Aorta (tissue), 5 donors: Measurements from ENCODE around the gene TSC2. TPM values are rescaled to one million over a fixed set of nuclear protein-coding genes. Genes with fewer than 3 reads are reported as not detected.
"Not testable (repeated sequence)": the region's sequence is repeated elsewhere in the genome, so short reads cannot be mapped to it uniquely, and the experiment has no call there.

Source experiments
- ATAC-seq: fragments of 200-7000 bp; cut with Tn5 transposase; one replicate; pipeline ENCODE4 v1.9.1; 2022; ENCODE audit warnings: moderate library complexity; ENCODE audit not compliant: low FRiP score
- DNase-seq, 2 donors: peaks; one replicate each; pipeline ENCODE4 v3.0.0-alpha.2; 2020
- H3K27ac ChIP-seq, 2 donors: one replicate each; pipeline ENCODE4 v1.5.1; 2013; ENCODE audit warnings: low read length in 2 of 2, mild to moderate bottlenecking in 2 of 2, moderate library complexity in 2 of 2, control low read depth in 1 of 2, inconsistent platforms in 1 of 2, low read depth in 1 of 2
- H3K27me3 ChIP-seq, 2 donors: one replicate each; pipeline ENCODE4 v1.6.1; 2013; ENCODE audit warnings: control low read depth in 1 of 2, low read length in 1 of 2, mild to moderate bottlenecking in 1 of 2, moderate library complexity in 1 of 2; ENCODE audit not compliant: insufficient read depth in 2 of 2, control insufficient read depth in 1 of 2
- H3K36me3 ChIP-seq, 2 donors: one replicate each; pipeline ENCODE4 v1.6.1; 2013; ENCODE audit warnings: control low read depth in 1 of 2, low read length in 1 of 2, mild to moderate bottlenecking in 1 of 2; ENCODE audit not compliant: insufficient read depth in 2 of 2, control insufficient read depth in 1 of 2
- H3K4me1 ChIP-seq, 2 donors: one replicate each; pipeline ENCODE4 v1.6.1; 2013; ENCODE audit warnings: low read length in 2 of 2, control low read depth in 1 of 2, mild to moderate bottlenecking in 1 of 2, moderate library complexity in 1 of 2; ENCODE audit not compliant: insufficient read depth in 2 of 2, control insufficient read depth in 1 of 2
- H3K4me3 ChIP-seq, 2 donors: one replicate each; pipeline ENCODE4 v1.5.1; 2013; ENCODE audit warnings: low read length in 2 of 2, control low read depth in 1 of 2, mild to moderate bottlenecking in 1 of 2
- H3K9me3 ChIP-seq: one replicate; pipeline ENCODE4 v1.6.1; 2013; ENCODE audit warnings: mild to moderate bottlenecking, low read length; ENCODE audit not compliant: control insufficient read depth
- WGBS, 2 donors: extraction: QIAGEN DNeasy Blood & Tissue Kit; methylation state at CpG; one replicate each; pipeline ENCODE4 v1.1.7; 2013; 5-methylcytosine and 5-hydroxymethylcytosine counted together
- intact Hi-C, 2 donors: fragments of 100-400 bp; cut with DNase I; formaldehyde crosslinking; loops; one replicate each; pipeline versions ENCODE4 v1.14.2 to v1.15.0; 2022
- microRNA-seq, 2 donors: library from miRNA; unstranded; fragments of <30 nt; microRNA quantifications; one replicate each; pipeline ENCODE4 v1.2.0, GENCODE V29; 2020
- polyA plus RNA-seq, 2 donors: library from polyadenylated mRNA; stranded (reverse); fragments of 200-250 nt; gene quantifications; one replicate each; pipeline ENCODE4 v1.2.3, GENCODE V29; 2013
- total RNA-seq, 2 donors: library from RNA; stranded (reverse); fragmentation: NEBNext Ultra II Directional; extraction: Animal tissue kit (Norgen Biotek cat#: 25700); gene quantifications; one replicate each; pipeline ENCODE4 v1.2.1, GENCODE V29; 2021
- donor health status: healthy with polysubstance abuse.
- donor health status: Bipolar disorder and iron deficiency.
- donor health status: DM: no; HTN: no; CAD: no.
- donor health status: DM: no; HTN: no; CAD: no.
- donor health status: DM: yes; HTN: yes; CAD: no.

TSC2 gene
- total and polyA plus RNA-seq, 4 donors, result 16.2 to 166 (median 119) TPM

GRCh38 chr16:2135770-2136490 is 88.1 kb downstream of the TSC2 start, which contains the start of gene PKD1:
Gene PKD1, minus strand, starts transcription at chr16:2135898. Its CDS starts 209 bp downstream, at chr16:2135689.
- H3K27ac ChIP-seq, result peak within 1 kb of the TSS in 1 of 2 donors; percentile 68
- H3K4me1 ChIP-seq, H3K9me3 ChIP-seq, intact Hi-C loops, H3K36me3 ChIP-seq, H3K27me3 ChIP-seq: not testable (repeated sequence)
- peak within 1 kb of the TSS; percentile 54 to 76 for H3K4me3 ChIP-seq
- DNase-seq (peak; percentile 99 to 100), ATAC-seq (peak; percentile 66)
- WGBS, 2 donors, result 0% methylated on average over 43 to 76 of the region's 81 CpGs

Small RNAs within 50 kb of the gene (microRNA-seq; reads per million reads assigned to microRNA genes)
- gene MIR1225 (4.2 to 19.9 reads per million in 2 donors), gene MIR3180-5 (0 reads per million in 2 donors), gene MIR4516 (0 to 1.2 reads per million in 2 donors), gene MIR6511B1 (0 reads per million in 2 donors)

Other genes with a start within 250 kb of the TSC2 start
- 10 to 100 TPM; 50.2 to 52.3 TPM for gene HAGH, start 221.2 kb upstream of the TSC2 start, total RNA-seq
- 10 to 100 TPM; 58.9 to 79.0 TPM for gene HAGH, start 221.2 kb upstream of the TSC2 start, polyA plus RNA-seq
- 10 to 100 TPM in 1 of 2 donors, 1 to 10 TPM in 1; 7.4 to 11.9 TPM for gene FAHD1, start 220.8 kb upstream of the TSC2 start, total RNA-seq
- 10 to 100 TPM; 13.1 to 42.1 TPM for gene FAHD1, start 220.8 kb upstream of the TSC2 start, polyA plus RNA-seq
- not detected for gene MEIOB, start 175.8 kb upstream of the TSC2 start, total RNA-seq
- gene MEIOB, start 175.8 kb upstream of the TSC2 start, polyA plus RNA-seq, result not detected
- not detected for gene HS3ST6, start 129.6 kb upstream of the TSC2 start, total RNA-seq
- gene HS3ST6, start 129.6 kb upstream of the TSC2 start, polyA plus RNA-seq, result 1 to 10 TPM in 1 of 2 donors, not detected in 1; 1.1 TPM
- gene MSRB1, start 104.8 kb upstream of the TSC2 start, total RNA-seq, result 10 to 100 TPM; 19.5 to 34.6 TPM
- gene MSRB1, start 104.8 kb upstream of the TSC2 start, polyA plus RNA-seq, result 10 to 100 TPM; 52.7 to 56.6 TPM
- gene RPL3L, start 93.3 kb upstream of the TSC2 start, total RNA-seq, result not detected
- gene RPL3L, start 93.3 kb upstream of the TSC2 start, polyA plus RNA-seq, result not detected
- gene NDUFB10, start 88.4 kb upstream of the TSC2 start, total RNA-seq, result 10 to 100 TPM; 80.5 to 88.1 TPM
- gene NDUFB10, start 88.4 kb upstream of the TSC2 start, polyA plus RNA-seq, result 100 to 1,000 TPM; 178 to 268 TPM
- gene RPS2, start 83.2 kb upstream of the TSC2 start, total RNA-seq, result 1,000 to 10,000 TPM; 1,132 to 1,263 TPM
- gene RPS2, start 83.2 kb upstream of the TSC2 start, polyA plus RNA-seq, result 1,000 to 10,000 TPM; 1,596 to 2,049 TPM
- not detected for gene RNF151, start 81.1 kb upstream of the TSC2 start, total RNA-seq
- gene RNF151, start 81.1 kb upstream of the TSC2 start, polyA plus RNA-seq, result not detected
- gene TBL3, start 75.9 kb upstream of the TSC2 start, total RNA-seq, result 10 to 100 TPM; 16.1 to 19.8 TPM
- gene TBL3, start 75.9 kb upstream of the TSC2 start, polyA plus RNA-seq, result 10 to 100 TPM; 14.9 to 85.5 TPM
- not detected for gene NOXO1, start 66.5 kb upstream of the TSC2 start, total RNA-seq
- gene NOXO1, start 66.5 kb upstream of the TSC2 start, polyA plus RNA-seq, result under 1 TPM in 1 of 2 donors, not detected in 1; 0.84 TPM
- 10 to 100 TPM; 11.3 to 13.3 TPM for gene GFER, start 63.8 kb upstream of the TSC2 start, total RNA-seq
- gene GFER, start 63.8 kb upstream of the TSC2 start, polyA plus RNA-seq, result 10 to 100 TPM; 32.5 to 44.2 TPM
- under 1 TPM; 0.36 to 0.57 TPM for gene SYNGR3, start 58.0 kb upstream of the TSC2 start, total RNA-seq
- under 1 TPM in 1 of 2 donors, not detected in 1; 0.26 TPM for gene SYNGR3, start 58.0 kb upstream of the TSC2 start, polyA plus RNA-seq
- gene ZNF598, start 38.2 kb upstream of the TSC2 start, total RNA-seq, result 10 to 100 TPM; 31.0 to 34.4 TPM
- 10 to 100 TPM; 12.8 to 32.9 TPM for gene ZNF598, start 38.2 kb upstream of the TSC2 start, polyA plus RNA-seq
- 1 to 10 TPM in 1 of 2 donors, not detected in 1; 1.2 TPM for gene NPW, start 28.2 kb upstream of the TSC2 start, total RNA-seq
- under 1 TPM in 1 of 2 donors, not detected in 1; 0.56 TPM for gene NPW, start 28.2 kb upstream of the TSC2 start, polyA plus RNA-seq
- gene NHERF2, start 21.1 kb upstream of the TSC2 start, total RNA-seq, result 100 to 1,000 TPM in 1 of 2 donors, 10 to 100 TPM in 1; 81.8 to 110 TPM
- gene NHERF2, start 21.1 kb upstream of the TSC2 start, polyA plus RNA-seq, result 100 to 1,000 TPM; 119 to 133 TPM
- gene NTHL1, start 151 bp upstream of the TSC2 start, total RNA-seq, result 10 to 100 TPM in 1 of 2 donors, 1 to 10 TPM in 1; 7.4 to 12.9 TPM
- gene NTHL1, start 151 bp upstream of the TSC2 start, polyA plus RNA-seq, result 10 to 100 TPM; 24.4 to 33.8 TPM
- gene PKD1, start 87.9 kb downstream of the TSC2 start, total RNA-seq, result 100 to 1,000 TPM; 325 to 337 TPM
- 100 to 1,000 TPM in 1 of 2 donors, 10 to 100 TPM in 1; 42.8 to 270 TPM for gene PKD1, start 87.9 kb downstream of the TSC2 start, polyA plus RNA-seq
- gene RAB26, start 100.6 kb downstream of the TSC2 start, total RNA-seq, result under 1 TPM in 1 of 2 donors, not detected in 1; 0.51 TPM
- 1 to 10 TPM; 2.5 to 4.8 TPM for gene RAB26, start 100.6 kb downstream of the TSC2 start, polyA plus RNA-seq
- 10 to 100 TPM; 47.7 to 54.4 TPM for gene TRAF7, start 107.8 kb downstream of the TSC2 start, total RNA-seq
- 10 to 100 TPM; 24.4 to 38.0 TPM for gene TRAF7, start 107.8 kb downstream of the TSC2 start, polyA plus RNA-seq
- under 1 TPM in 1 of 2 donors, not detected in 1; 0.15 TPM for gene CASKIN1, start 148.6 kb downstream of the TSC2 start, total RNA-seq
- under 1 TPM; 0.13 to 0.28 TPM for gene CASKIN1, start 148.6 kb downstream of the TSC2 start, polyA plus RNA-seq
- 10 to 100 TPM; 14.1 to 19.9 TPM for gene MLST8, start 157.5 kb downstream of the TSC2 start, total RNA-seq
- 10 to 100 TPM; 23.7 to 50.7 TPM for gene MLST8, start 157.5 kb downstream of the TSC2 start, polyA plus RNA-seq
- 1 to 10 TPM; 3.4 to 6.0 TPM for gene BRICD5, start 162.9 kb downstream of the TSC2 start, total RNA-seq
- gene BRICD5, start 162.9 kb downstream of the TSC2 start, polyA plus RNA-seq, result 10 to 100 TPM in 1 of 2 donors, under 1 TPM in 1; 0.88 to 36.1 TPM
- 1 to 10 TPM; 8.9 to 9.1 TPM for gene PGP, start 166.9 kb downstream of the TSC2 start, total RNA-seq
- 10 to 100 TPM in 1 of 2 donors, 1 to 10 TPM in 1; 7.3 to 15.4 TPM for gene PGP, start 166.9 kb downstream of the TSC2 start, polyA plus RNA-seq
- 10 to 100 TPM; 17.3 to 21.5 TPM for gene E4F1, start 175.6 kb downstream of the TSC2 start, total RNA-seq
- gene E4F1, start 175.6 kb downstream of the TSC2 start, polyA plus RNA-seq, result 10 to 100 TPM; 12.9 to 75.7 TPM
- gene DNASE1L2, start 188.5 kb downstream of the TSC2 start, total RNA-seq, result 1 to 10 TPM in 1 of 2 donors, under 1 TPM in 1; 0.39 to 1.1 TPM
- 1 to 10 TPM in 1 of 2 donors, under 1 TPM in 1; 0.38 to 1.1 TPM for gene DNASE1L2, start 188.5 kb downstream of the TSC2 start, polyA plus RNA-seq
- 10 to 100 TPM; 28.4 to 31.3 TPM for gene ECI1, start 203.6 kb downstream of the TSC2 start, total RNA-seq
- 10 to 100 TPM; 63.0 to 66.0 TPM for gene ECI1, start 203.6 kb downstream of the TSC2 start, polyA plus RNA-seq
- 10 to 100 TPM; 95.5 to 98.4 TPM for gene RNPS1, start 220.1 kb downstream of the TSC2 start, total RNA-seq
- 100 to 1,000 TPM in 1 of 2 donors, 10 to 100 TPM in 1; 96.4 to 101 TPM for gene RNPS1, start 220.1 kb downstream of the TSC2 start, polyA plus RNA-seq